WTC11 (cell line): Measurements from ENCODE around the gene FUZ.

Experiments
- ATF2 ChIP-seq: sonication (generic); formaldehyde crosslinking; IDR thresholded peaks from 2 replicates; pipeline ENCODE4 v1.8.1; 2022; ENCODE audit warnings: low read depth, missing genetic modification reagents, borderline replicate concordance
- CREB1 ChIP-seq: sonication (generic); formaldehyde crosslinking; IDR thresholded peaks from 2 replicates; pipeline ENCODE4 v1.8.0; 2023; ENCODE audit warnings: mild to moderate bottlenecking, missing genetic modification reagents
- CTCF ChIP-seq: fragments of 200-600 bp; IDR thresholded peaks from 2 replicates; pipeline ENCODE4 v1.8.0; 2022; ENCODE audit warnings: antibody characterized with exemption
- STAT6 ChIP-seq: sonication (generic); formaldehyde crosslinking; conservative IDR thresholded peaks from 2 replicates; pipeline ENCODE4 v1.8.1; 2023; ENCODE audit warnings: mild to moderate bottlenecking, low read depth, missing genetic modification reagents, moderate library complexity

DNA sequence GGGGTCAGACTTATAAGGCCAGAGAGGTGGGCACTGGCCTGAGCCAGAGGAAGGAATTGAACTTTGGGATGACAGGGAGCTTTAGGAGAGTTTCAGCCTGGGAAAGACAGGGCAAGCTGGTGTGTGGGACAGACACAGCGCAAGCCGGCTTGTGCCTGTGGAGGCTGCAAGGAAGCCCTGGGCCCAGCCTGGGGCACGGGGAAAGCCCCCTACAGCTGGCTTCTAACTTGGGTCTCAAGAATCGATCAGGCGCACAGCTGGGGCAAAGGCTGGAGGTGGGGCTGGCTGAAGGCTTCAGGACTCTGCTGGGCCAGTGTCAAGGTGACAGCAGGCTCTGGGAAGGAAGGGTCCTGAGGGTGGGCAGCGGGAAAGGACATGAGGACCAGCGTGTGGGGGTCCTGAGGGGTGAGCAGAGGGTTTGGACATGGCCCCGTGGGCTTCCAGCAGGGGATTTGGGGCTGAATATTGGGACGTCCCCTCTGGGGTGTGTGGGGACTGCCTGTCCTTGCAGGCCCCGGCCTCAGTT is 40.8 kb upstream of the FUZ start:
- TF ChIP-seq CTCF (no peak), ATF2 (CRISPR knock-in tag) (no peak), CREB1 (CRISPR knock-in tag) (no peak), STAT6 (no peak)
